Suppressor macrophage (primary cell): ENCODE results near the gene APC.
"Not testable (repeated sequence)": the region's sequence is repeated elsewhere in the genome, so short reads cannot be mapped to it uniquely, and the experiment has no call there.

Experiments used
- DNase-seq, 4 experiments: peaks; one replicate each; pipeline ENCODE4 v3.0.0-alpha.2; 2020 to 2022

The APC gene

DNA sequence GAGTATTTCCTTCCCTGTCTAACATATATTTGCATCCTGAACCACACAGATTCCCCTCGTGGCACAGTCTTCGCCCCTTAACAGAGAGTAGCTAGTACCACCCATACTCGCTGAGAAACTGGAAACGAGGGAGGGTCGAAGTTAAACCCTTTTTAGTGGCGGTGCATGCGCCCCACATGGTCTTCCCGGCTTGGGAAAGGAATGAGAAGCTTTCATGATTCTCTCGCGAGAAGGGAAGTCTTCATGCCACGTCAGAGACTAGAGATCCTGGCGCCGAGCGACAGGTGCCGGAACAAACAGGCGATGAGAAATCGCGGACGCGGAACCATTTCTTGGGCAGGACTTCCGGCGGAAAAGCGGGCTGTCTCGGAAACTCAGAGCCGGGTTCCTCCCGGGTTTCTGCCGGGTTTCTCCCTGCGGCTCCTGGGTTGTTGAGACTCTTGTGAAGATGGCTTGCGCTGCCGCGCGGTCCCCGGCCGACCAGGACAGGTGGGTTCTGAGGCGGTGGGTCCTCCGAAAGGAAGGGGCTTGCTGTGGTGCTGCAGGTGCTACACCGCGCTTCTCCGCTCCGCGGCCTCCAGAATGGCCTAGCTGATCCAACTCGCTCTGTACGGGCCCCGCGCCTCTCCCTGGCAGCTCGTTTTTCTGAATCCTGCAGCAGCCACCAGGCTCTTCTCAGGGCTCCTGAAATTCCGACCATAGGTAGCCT, 123.4 kb downstream of the APC start, which contains the start of gene SRP19:
Gene SRP19, plus strand, starts transcription at position 359 of the 709 bp plus-strand sequence. Its CDS starts 90 bp downstream, at position 449.
- DNase-seq = peak; percentile 97 to 99 (median 98)

DNA sequence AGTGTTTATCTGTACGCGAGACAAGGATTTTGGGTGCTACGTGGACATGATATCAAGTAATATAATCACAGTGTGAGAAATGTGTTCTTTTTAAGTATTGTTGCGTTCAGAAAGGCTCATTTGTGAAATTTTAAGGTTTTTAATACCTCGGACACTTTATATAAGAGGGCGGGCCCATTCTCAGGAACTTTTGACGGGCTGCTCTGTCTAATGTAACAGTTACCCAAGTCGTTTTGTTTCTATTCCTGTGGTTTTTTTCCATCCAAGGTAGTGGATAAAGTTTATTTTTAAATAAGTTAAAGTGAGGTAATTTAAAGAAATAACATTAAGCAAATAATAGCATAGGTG, 123.9 kb downstream of the APC start:
- DNase-seq = no peak

DNA sequence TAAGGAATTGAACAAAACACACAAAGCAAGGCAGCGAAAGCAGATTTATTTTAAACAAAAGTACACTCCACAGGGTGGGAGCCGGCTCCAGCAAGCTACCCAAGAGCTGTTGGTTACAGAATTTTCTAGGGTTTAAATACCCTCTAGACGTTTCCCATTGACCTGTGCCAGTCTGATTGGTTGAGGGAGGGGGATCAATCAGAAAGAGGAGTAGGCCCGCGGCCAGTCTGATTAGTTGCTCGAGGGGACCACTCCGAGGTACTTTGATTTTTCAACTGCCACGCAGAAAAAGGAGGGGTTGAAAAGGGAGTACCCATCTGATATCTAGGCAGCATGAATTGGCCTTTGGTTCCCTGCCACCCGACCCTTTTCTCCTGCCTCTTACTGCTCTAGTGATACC, 124.4 kb downstream of the APC start:
- DNase-seq = no peak

DNA sequence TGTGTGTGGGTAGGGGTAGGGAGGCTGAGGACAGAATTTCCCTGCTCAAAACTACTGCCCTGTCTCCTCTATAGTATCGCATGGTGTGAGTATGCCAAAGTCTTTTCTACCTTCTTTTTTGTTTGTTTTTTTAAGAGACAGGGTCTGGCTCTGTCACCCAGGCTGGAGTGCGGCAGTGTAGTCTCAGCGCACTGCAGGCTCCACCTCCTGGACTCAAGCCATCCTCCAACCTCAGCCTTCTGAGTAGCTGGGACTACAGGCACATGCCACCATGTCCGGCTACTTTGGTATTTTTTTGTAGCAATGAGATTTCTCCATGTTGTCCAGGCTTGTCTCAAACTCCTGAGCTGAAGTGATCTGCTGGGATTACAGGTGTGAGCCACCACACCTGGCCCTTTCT, 125.9 kb downstream of the APC start:
- no peak for DNase-seq

DNA sequence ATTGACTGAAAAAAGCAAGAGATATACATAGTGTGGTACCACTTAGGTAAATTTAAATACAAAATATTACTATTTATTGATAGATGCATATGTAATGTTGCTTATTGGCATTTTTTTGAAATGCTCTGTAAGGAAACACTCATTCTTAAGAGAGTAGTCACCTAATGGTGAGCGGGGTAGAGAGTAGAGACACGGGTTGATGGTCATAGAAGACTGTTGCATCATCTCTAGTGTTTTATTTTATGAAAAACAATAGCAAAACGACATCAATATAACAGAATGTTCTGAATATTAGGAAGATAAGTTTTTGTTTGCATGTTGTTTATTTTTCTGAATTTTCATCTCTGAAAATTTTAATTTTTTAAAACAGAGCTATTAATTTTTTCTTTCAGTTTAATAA, 127.4 kb downstream of the APC start:
- no peak for DNase-seq

DNA sequence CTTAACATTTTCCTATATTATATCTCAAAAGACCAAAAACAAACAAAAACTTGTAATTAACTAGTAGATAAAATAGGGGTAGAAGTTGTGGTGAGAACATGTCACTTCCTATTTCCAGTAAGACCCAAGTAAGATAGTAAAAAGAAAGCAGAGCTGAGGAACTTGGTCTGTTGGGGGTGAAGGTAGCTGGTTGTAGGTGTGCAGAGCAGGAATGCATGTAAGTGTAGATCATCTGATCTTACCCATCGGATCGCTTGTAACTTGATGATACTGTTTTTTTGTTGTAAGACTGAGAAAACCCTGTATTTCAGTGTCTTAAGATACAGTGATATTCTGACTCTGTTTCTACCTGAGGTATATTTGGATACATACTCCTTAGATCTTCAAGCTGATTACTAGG, 129.1 kb downstream of the APC start:
- DNase-seq = no peak

DNA sequence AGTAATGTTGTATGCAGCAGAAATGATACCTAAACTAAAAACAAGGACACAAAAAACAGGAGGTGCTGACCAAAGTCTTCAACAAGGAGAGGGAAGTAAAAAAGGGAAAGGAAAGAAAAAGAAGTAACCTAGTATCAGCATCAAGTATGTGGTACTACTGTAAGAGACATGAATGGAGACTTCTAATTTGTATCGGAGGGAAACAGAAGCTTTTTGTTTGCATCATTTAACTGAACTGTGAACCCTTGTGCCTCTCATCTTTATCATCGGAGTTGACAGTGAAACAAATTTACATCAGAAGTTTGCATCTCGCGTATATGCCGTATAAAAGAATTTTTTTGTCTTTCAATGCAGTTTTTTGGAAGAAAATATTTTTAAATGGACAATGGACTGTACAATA, 129.7 kb downstream of the APC start:
- DNase-seq = no peak

DNA sequence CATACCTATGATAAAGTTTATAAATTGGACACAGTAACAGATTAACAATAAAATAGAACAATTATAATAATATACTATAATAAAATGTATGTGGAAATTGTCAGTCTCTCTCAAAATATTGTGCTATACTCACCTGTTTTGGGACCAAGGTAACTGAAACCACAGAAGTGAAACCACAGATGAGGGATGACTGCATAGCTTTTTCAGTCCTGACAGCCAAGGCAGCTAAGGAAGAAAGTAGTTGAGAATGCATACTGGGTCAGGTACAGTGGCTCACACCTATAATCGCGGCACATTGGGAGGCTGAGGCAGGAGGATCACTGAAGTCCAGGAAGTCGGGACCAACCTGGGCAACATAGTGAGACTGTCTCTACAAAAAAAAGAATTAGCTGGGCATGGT, 132.3 kb downstream of the APC start:
- no peak for DNase-seq

DNA sequence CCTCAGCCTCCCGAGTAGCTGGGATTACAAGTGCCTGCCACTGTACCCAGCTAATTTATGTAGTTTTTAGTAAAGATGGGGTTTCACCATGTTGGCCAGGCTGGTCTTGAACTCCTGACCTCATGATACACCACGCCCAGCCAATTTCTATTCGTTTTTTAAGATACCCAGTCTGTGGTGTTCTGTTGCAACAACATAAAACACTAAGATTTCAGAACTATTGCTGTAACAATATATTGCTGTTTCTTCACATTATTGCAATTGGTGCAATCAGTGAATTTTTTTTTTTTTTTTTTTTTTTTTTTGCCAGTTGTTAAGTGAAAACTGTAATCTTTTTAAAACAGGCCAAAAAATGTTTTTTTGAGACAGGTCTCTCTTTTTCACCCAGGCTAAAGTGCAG, 133.3 kb downstream of the APC start:
- no peak for DNase-seq

DNA sequence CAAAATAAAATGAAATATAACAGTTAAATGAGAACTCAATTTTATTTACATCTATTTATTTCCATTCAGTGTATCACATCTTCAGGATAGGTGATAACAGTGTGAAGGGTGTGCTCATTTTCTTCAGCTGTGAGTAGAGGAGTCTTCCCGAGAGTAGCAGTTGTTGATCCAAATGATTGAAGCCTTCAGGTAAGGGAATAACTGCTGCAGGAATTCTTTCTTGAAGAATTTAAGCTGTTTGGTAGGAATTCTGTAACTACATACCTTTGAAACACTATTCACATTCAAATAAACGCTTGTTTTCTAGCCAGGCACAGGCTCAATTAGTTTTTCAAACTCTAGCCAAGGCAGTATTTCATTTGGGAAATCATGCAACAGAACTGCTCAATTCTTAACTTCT, 138.7 kb downstream of the APC start:
- no peak for DNase-seq

DNA sequence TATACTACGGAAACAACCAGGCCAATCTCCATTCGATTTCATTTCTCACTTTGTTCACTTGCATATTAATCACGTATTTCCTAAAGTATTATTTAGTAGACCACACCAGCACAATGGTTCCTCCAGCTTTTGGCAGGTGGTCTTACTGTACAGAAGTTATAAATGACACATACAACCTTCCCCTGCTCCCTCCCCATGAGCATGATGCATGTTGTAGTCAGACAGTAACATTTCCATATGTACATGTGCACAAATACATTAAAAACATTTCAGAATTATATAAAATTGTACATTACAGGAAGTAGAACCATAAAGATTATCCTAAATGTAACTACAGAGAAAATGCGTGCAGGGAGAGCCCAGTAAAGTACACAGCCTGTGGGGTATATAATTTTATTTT, 140.4 kb downstream of the APC start:
- DNase-seq = no peak

DNA sequence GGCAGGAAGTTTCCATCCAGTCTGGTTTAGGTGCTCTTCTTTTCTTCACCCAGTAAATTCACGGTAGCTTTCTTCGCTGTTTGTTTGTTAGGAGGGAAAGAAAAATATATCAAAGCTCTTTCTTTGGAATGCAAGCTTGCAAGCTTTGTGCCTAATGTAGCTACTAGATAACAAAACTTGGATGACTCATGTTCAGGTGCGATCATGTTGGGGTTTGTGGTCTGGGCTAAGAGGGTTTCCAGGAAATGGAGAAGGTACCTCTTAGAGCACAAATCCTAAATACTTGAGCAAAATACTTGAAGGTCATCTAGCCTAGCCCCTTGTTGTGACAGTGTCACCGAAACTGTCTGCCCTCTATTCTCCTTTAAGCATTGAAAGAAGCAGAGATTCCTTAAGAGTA, 141.1 kb downstream of the APC start:
- no peak for DNase-seq

DNA sequence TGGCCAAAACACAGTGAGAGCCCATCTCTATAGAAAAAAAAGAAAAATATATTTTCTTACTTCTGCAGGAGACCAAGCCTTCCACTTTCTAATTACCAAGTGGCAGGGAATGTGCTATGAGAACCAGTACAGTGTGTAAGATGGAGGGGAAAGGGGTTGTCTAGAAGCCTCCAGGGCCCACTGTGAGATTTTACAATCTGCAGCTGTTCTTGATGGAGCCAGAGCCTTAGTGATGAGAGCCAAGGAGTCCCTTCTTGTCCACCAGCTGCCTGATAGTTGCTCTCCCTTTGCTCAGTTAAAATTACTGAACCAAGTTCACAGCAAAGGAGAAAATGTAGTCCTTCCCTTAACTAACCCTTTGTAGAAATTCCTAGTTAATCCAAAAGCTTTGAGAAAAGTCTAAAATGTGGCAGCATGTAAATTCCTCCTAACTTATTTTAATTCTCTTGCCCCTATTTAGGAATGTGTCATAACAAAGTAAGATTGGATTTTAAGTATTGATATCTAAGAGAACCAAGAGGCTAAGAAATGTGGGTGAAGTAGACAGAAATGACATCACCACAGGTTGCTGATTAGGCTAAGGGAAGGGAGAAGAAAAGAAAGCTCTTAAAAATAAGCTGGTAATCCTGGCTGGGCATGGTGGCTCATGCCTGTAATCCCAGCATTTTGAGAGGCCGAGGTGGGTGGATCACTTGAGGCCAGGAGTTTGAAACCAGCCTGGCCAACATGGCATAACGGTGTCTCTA, 142.7 kb downstream of the APC start:
- no peak for DNase-seq

DNA sequence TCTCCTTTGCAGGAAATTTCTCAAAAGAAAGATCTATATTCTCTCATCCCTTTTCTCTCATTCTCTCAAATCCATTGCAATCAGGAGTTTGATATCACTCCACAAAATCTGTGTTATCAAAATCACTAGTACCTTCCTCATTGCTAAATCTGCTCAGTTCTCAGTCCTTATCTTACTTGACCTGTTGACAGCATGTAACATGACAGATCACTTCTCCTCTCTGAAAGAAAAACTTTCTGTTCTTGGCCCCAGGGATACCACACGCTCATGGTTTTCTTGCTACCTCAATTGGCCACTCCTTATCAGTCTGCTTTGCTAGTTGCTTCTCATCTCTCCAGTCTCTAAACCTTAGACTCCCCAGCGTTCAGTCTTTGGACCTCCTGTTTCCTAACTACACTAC, 145.5 kb downstream of the APC start:
- DNase-seq = no peak

DNA sequence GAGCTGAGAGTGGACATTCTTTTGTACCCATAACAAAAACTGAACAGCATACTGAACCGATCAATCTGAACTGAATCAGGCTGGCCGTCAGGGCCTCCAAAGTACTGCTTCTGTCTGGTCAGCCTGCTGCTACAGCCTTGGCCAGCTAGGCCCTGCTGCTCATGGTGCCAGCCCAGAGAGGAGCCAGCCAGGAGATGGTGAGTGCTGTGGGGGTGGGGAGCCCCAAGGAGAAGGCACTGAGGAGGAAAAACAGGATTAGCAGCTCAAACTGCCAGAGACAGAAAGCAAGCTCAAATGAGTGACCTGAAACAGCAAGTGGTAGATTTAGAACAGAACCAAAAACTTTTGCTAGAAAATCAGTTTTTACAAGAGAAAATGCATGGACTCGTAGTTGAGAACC, 147.3 kb downstream of the APC start:
- DNase-seq = no peak

DNA sequence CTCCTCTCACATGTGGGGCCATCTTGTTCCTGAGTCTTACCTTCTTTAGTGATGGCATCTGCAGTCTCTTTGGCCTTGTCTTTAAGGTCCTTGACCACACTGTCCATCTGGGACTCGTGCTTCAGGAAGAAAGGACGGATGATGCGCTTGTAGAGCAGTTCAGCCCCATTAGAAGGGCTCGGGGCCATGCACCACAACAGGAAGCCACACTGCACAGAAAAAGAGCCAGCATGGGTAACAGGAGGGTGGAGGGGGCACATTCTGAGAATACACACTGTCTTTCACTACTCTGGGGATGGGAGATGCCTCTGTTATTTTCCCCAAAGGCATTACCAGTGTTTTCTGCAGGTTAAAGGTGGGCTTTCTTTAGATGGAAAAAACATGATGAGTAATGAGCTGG, 149.3 kb downstream of the APC start:
- DNase-seq = no peak

DNA sequence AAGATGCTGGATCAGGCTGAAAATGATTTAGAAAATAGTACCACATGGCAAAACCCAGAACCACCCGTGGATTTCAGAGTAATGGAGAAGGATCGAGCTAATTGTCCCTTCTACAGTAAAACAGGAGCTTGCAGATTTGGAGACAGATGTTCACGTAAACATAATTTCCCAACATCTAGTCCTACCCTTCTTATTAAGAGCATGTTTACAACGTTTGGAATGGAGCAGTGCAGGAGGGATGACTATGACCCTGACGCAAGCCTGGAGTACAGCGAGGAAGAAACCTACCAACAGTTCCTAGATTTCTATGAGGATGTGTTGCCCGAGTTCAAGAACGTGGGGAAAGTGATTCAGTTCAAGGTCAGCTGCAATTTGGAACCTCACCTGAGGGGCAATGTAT, 154.4 kb downstream of the APC start:
- not testable (repeated sequence) for DNase-seq

DNA sequence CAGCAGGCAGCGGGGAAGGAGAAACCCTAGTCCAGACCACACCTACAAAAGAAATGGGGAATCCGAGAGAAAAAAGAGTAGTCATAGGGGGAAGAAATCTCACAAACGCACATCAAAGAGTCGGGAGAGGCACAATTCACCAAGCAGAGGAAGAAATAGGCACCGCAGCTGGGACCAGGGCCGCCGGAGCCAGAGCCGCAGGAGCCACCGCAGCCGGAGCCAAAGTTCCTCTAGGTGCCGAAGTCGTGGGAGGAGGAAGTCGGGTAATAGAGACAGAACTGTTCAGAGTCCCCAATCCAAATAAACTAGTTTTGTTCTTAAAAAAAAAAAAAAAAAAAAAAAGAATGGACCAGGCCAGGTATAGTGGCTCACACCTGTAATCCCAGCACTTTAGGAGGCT, 155.1 kb downstream of the APC start:
- DNase-seq = no peak

DNA sequence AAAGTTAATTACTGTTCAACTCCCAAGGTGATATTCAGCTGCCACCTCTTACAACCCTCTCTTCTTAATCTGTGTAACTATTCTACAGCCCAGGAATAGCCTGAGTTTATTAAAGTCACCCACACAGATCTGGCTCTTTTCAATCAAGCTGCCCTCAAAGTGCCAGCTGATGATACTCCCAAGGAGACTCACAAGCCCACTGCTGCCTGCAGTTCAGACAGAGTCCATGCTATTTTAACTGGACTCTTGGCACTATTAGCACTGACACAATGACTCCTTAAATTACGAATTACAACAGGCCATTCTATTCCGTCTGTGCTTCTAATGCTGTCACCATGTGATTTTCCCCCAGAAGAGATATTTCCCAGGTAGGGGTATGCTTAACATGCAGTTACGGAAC, 158.0 kb downstream of the APC start:
- no peak for DNase-seq
